HTERT RPE-1 (cell line): ENCODE results near the gene KLHL21.

ENCODE experiments used
- in situ Hi-C: fragments of 300-500 bp; cut with MboI; formaldehyde crosslinking; loops from 4 replicates; pipeline ENCODE4 v1.14.3; 2020; ENCODE audit warnings: low sequenced_read_pairs

The KLHL21 gene

GRCh38 chr1:6625584-6626149, 23.0 kb upstream of the KLHL21 start:
- in situ Hi-C loops: no loop called here

GRCh38 chr1:6624710-6625583, 22.3 kb upstream of the KLHL21 start, which contains the start of gene THAP3:
Gene THAP3 (plus strand): TSS chr1:6624868. CDS start chr1:6625219, 351 bp downstream.
- in situ Hi-C loops: no loop called here

GRCh38 chr1:6623269-6623965, 20.7 kb upstream of the KLHL21 start:
- in situ Hi-C loops: no loop called here

GRCh38 chr1:6622396-6623152, 19.9 kb upstream of the KLHL21 start:
- in situ Hi-C loops: no loop called here

- in situ Hi-C loops: no loop called here
Observed at GRCh38 chr1:6621429-6622391, 19.0 kb upstream of the KLHL21 start.

- in situ Hi-C loops: no loop called here
Observed at GRCh38 chr1:6619045-6619444, 16.4 kb upstream of the KLHL21 start.

GRCh38 chr1:6614929-6615785, 12.5 kb upstream of the KLHL21 start:
- in situ Hi-C loops: no loop called here

GRCh38 chr1:6614019-6614928, 11.6 kb upstream of the KLHL21 start:
- in situ Hi-C loops: no loop called here

- in situ Hi-C loops: no loop called here
Observed at GRCh38 chr1:6613361-6614018, 10.8 kb upstream of the KLHL21 start, which contains the start of gene PHF13. Gene PHF13 (plus strand): TSS chr1:6613731. CDS start chr1:6614067, 336 bp downstream.

- in situ Hi-C loops: no loop called here
Observed at GRCh38 chr1:6612641-6613360, 10.1 kb upstream of the KLHL21 start.

- in situ Hi-C loops: no loop called here
Observed at GRCh38 chr1:6603915-6604558, 1.4 kb upstream of the KLHL21 start.

GRCh38 chr1:6603238-6603914, 707 bp upstream of the KLHL21 start:
- in situ Hi-C loops: no loop called here

GRCh38 chr1:6601923-6602668, 573 bp downstream of the KLHL21 start:
- in situ Hi-C loops: no loop called here

- in situ Hi-C loops: no loop called here
Observed at GRCh38 chr1:6601049-6601922, 1.4 kb downstream of the KLHL21 start.
